Smooth muscle cell of the pulmonary artery (primary cell): ENCODE data around the gene GNAO1. TPM values are rescaled to one million over a fixed set of nuclear protein-coding genes. Genes with fewer than 3 reads are reported as not detected.

Experiments
- total RNA-seq: library from RNA; depleted of rRNA; stranded (reverse); fragments of >200 nt; gene quantifications from 2 replicates; pipeline ENCODE4 v1.2.3, GENCODE V29; 2014

GNAO1 gene
- 0.17 and 0.52 TPM in 2 replicates for total RNA-seq

GRCh38 chr16:56191156-56191815, at the start of gene GNAO1:
TSS of gene GNAO1 (plus strand) at chr16:56191489. CDS start at chr16:56192236, 747 bp downstream.

Other genes with a start within 250 kb of the GNAO1 start
- gene AMFR, start 234.1 kb downstream of the GNAO1 start, total RNA-seq, result 285 and 317 TPM in 2 replicates